Type B pancreatic cell (in vitro differentiated cells): Measurements from ENCODE around the gene TRANK1. TPM values are rescaled to one million over a fixed set of nuclear protein-coding genes. Genes with fewer than 3 reads are reported as not detected.
"Not testable (repeated sequence)": the region's sequence is repeated elsewhere in the genome, so short reads cannot be mapped to it uniquely, and the experiment has no call there.

ENCODE experiments used
- DNase-seq: peaks from one replicate; pipeline ENCODE4 v3.0.0; 2021; ENCODE audit warnings: mixed read lengths; ENCODE audit not compliant: unreplicated experiment; ENCODE audit errors: extremely low spot score
- H3K27ac Mint-ChIP-seq: 2 replicates; pipeline ENCODE4 v1.8.0; 2021; ENCODE audit warnings: mild to moderate bottlenecking, mixed read lengths
- H3K27me3 Mint-ChIP-seq: 2 replicates; pipeline ENCODE4 v1.8.0; 2021; ENCODE audit warnings: mixed read lengths
- H3K36me3 Mint-ChIP-seq: 2 replicates; pipeline ENCODE4 v1.8.0; 2021; ENCODE audit warnings: mixed read lengths
- H3K4me1 Mint-ChIP-seq: one replicate; pipeline ENCODE4 v1.8.0; 2021; ENCODE audit warnings: mixed read lengths; ENCODE audit not compliant: unreplicated experiment
- H3K4me3 Mint-ChIP-seq: 2 replicates; pipeline ENCODE4 v1.8.0; 2021; ENCODE audit warnings: mild to moderate bottlenecking, mixed read lengths
- H3K9me3 Mint-ChIP-seq: 2 replicates; pipeline ENCODE4 v1.8.0; 2021; ENCODE audit warnings: mixed read lengths
- total RNA-seq: library from RNA; stranded (reverse); gene quantifications from 2 replicates; pipeline ENCODE4 v1.2.1, GENCODE V29; 2021; ENCODE audit warnings: low replicate concordance
- TF ChIP-seq, protein P1 (sequence below): fragments of 200-600 bp; sonication (generic); conservative IDR thresholded peaks from 2 replicates; pipeline ENCODE4 v1.5.0; 2021; ENCODE audit warnings: antibody characterized with exemption, mild to moderate bottlenecking

Gene TRANK1
- total RNA-seq, 1 donor from 2014 or later, result 18.0 TPM

DNA sequence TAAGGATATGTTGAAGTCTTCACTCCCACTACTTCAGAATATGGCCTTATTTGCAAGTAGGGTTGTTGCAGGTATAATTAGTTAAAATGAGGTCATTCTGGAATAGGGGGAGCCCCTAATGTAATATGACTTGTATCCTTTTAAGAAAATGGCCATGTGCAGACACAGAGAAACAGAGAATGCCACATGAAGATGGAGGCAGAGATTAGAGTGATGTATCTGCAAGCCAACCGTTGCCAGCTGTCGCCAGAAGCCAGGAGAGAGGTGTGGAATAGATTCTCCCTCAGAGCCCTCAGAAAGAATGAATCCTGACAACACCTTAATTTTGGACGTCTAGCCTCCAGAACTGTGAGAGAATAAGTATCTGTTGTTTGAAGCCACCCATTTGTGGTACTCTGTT, 11.3 kb upstream of the TRANK1 start:
- Mint-ChIP-seq H3K27ac (no peak overlapping the region), H3K4me3 (no peak overlapping the region), H3K4me1 (peaks cover 5% of the 10 kb centered on the region), H3K36me3 (no peaks in the 10 kb centered on the region), H3K9me3 (no peaks in the 10 kb centered on the region), H3K27me3 (no peaks in the 10 kb centered on the region)
- peak; percentile 7 for DNase-seq
- TF ChIP-seq, protein P1, sequence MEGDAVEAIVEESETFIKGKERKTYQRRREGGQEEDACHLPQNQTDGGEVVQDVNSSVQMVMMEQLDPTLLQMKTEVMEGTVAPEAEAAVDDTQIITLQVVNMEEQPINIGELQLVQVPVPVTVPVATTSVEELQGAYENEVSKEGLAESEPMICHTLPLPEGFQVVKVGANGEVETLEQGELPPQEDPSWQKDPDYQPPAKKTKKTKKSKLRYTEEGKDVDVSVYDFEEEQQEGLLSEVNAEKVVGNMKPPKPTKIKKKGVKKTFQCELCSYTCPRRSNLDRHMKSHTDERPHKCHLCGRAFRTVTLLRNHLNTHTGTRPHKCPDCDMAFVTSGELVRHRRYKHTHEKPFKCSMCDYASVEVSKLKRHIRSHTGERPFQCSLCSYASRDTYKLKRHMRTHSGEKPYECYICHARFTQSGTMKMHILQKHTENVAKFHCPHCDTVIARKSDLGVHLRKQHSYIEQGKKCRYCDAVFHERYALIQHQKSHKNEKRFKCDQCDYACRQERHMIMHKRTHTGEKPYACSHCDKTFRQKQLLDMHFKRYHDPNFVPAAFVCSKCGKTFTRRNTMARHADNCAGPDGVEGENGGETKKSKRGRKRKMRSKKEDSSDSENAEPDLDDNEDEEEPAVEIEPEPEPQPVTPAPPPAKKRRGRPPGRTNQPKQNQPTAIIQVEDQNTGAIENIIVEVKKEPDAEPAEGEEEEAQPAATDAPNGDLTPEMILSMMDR, result no peak

DNA sequence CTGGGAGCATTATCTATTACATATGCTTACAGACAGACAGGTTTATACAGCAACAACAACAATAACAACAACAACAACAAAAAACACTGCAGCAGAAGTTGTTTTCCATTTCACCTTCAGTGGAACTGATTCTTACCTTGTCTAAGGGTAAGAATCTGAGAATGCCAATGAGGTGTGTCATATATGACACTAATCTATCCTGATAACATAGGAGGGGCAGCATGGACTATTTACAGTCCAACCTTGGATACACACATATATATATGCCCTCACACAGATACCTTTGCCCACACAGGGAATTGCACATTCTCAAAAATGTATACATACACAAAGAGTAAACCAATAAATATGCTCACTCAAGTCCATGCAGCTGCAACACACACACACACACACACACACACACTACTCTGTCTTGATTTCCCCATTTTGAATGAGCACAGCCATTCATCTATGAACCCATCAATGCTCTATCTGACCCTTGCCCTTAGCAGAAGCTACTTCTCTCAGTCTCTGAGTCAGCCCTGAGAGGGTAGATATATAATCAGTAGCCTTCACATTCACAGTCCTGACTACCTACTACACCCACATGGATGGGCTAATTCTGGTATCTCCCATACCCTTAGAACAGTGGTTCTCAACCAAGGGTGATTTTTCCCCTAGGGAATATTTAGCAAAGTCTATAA, 9.7 kb upstream of the TRANK1 start:
- peak; percentile 22 for DNase-seq
- TF ChIP-seq, protein P1, result no peak
- H3K27me3 Mint-ChIP-seq, result no peaks in the 10 kb centered on the region
- H3K9me3 Mint-ChIP-seq, result no peaks in the 10 kb centered on the region
- H3K4me1 Mint-ChIP-seq, result peaks cover under 1% of the 10 kb centered on the region
- no peak overlapping the region for H3K4me3 Mint-ChIP-seq
- no peaks in the 10 kb centered on the region for H3K36me3 Mint-ChIP-seq
- H3K27ac Mint-ChIP-seq, result peak overlapping the region; percentile 4

DNA sequence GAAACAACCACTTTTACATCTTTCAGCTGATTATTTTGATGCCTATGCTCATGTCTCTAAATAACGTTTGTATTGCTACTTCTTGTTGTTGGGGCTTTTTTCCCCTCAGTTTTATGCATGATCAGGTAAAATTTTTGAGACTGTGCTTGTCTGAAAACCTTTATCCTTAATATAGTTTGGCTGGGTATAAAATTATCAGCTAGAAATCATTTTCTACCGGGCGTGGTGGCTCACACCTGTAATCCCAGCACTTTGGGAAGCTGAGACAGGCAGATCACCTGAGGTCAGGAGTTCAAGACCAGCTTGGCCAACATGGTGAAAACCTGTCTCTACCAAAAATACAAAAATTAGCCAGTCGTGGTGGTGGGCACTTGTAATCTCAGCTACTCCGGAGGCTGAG, 3.0 kb upstream of the TRANK1 start:
- DNase-seq, result peak; percentile 7
- not testable (repeated sequence) for H3K4me3 Mint-ChIP-seq, H3K27me3 Mint-ChIP-seq, H3K36me3 Mint-ChIP-seq, H3K27ac Mint-ChIP-seq, H3K4me1 Mint-ChIP-seq, H3K9me3 Mint-ChIP-seq

DNA sequence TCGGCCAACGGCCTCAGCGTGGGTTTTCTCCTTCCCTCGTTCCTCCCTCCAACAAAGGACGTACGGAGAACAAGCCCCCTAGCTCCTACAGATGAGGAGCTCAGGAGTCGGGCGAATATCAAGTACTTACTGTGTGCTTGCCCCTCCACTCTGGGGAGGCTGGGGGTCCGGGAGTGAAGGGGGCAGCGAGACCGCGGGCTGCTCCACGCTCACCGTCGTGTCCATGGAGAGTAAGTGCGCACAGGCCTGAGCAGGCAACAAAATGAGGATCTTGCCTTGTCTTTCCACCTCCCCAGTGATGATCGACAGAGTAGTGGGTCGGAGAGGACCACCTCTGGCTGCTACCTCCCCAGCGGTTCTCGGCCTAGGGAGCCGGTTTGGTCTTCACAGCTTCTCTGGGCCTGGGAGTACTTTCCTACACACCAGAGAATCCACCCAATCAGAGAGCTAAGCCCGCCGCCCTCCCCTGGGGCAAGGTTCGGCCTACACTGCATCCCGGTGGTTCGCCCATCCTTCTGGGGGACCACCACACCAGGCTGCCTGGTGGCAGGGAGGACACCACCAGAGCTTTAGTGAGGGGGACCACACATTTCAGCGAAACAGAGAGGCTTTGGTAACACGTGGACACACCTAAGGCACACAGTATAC, 603 bp upstream of the TRANK1 start:
- H3K9me3 Mint-ChIP-seq, result no peaks in the 10 kb centered on the region
- H3K36me3 Mint-ChIP-seq, result no peaks in the 10 kb centered on the region
- H3K4me1 Mint-ChIP-seq, result peaks cover 18% of the 10 kb centered on the region
- H3K4me3 Mint-ChIP-seq, result peak overlapping the region; percentile 85
- no peak overlapping the region for H3K27ac Mint-ChIP-seq
- DNase-seq, result no peak
- peaks cover 11% of the 10 kb centered on the region for H3K27me3 Mint-ChIP-seq
- TF ChIP-seq, protein P1, result no peak

DNA sequence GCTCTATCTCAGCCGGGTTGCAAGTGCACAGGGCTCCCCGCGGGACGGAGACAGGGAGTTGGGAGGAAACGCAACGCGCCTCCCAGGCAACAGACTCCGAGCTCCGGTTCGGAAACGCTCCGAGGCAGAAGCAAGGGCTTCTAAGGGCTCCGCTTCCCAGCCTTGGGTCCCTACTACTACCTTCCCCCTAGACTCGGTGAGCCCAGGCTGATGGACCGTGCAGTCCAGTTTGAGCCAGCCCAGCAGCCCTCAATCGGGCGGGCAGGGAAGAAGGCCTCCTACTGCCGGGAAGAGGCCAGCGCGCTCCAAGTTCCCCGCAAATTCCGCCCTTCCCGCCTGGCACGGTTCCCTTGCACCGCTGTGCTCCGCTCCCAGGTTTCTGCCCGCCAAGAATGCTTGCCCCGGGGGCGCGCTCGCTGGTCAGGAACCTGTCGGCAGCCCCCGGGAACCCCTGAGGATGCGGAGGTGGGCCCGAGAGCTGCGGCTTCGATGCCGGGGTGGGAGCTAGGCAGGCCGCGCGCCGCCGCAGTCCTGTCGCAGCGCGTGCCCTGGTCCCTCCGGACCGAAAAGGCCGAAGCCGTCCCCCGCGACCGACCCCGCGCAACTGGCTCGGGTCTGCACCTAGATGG, 728 bp downstream of the TRANK1 start:
- peaks cover 11% of the 10 kb centered on the region for H3K27me3 Mint-ChIP-seq
- DNase-seq, result peak; percentile 75
- H3K4me3 Mint-ChIP-seq, result peak overlapping the region; percentile 86
- H3K36me3 Mint-ChIP-seq, result no peaks in the 10 kb centered on the region
- peaks cover 18% of the 10 kb centered on the region for H3K4me1 Mint-ChIP-seq
- H3K27ac Mint-ChIP-seq, result peak overlapping the region; percentile 70
- TF ChIP-seq, protein P1, result peak; percentile 24
- H3K9me3 Mint-ChIP-seq, result no peaks in the 10 kb centered on the region

DNA sequence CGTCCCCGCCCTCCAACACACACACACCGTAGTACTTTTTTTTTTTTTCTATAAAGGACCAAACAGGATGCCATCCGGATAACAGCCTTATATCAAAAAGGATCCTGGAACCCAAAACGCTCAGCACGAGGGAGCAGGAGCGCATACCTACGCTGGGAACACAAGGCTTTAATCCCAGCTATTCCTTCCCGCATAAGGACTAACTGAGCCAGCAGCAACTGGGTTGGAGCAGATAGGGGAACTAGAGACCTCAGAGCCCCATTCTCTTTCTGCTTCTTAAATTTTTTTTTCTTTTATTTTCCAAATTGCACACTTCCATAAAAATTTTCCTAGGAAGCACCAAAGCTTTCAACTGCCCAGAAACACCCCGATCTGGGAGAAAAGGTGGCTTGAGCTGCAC, 1.3 kb downstream of the TRANK1 start:
- peak overlapping the region; percentile 86 for H3K4me3 Mint-ChIP-seq
- peak overlapping the region; percentile 70 for H3K27ac Mint-ChIP-seq
- peaks cover 18% of the 10 kb centered on the region for H3K4me1 Mint-ChIP-seq
- no peaks in the 10 kb centered on the region for H3K9me3 Mint-ChIP-seq
- H3K27me3 Mint-ChIP-seq, result peaks cover 11% of the 10 kb centered on the region
- H3K36me3 Mint-ChIP-seq, result no peaks in the 10 kb centered on the region
- peak; percentile 15 for DNase-seq
- TF ChIP-seq, protein P1, result no peak
